GM18870 (cell line): ENCODE results near the gene ZFYVE27.

Source experiments
- ATAC-seq: cut with Tn5 transposase; IDR thresholded peaks from one replicate; pipeline ENCODE4 v1.9.1; 2021; ENCODE audit warnings: moderate library complexity; ENCODE audit not compliant: unreplicated experiment

The ZFYVE27 gene

DNA sequence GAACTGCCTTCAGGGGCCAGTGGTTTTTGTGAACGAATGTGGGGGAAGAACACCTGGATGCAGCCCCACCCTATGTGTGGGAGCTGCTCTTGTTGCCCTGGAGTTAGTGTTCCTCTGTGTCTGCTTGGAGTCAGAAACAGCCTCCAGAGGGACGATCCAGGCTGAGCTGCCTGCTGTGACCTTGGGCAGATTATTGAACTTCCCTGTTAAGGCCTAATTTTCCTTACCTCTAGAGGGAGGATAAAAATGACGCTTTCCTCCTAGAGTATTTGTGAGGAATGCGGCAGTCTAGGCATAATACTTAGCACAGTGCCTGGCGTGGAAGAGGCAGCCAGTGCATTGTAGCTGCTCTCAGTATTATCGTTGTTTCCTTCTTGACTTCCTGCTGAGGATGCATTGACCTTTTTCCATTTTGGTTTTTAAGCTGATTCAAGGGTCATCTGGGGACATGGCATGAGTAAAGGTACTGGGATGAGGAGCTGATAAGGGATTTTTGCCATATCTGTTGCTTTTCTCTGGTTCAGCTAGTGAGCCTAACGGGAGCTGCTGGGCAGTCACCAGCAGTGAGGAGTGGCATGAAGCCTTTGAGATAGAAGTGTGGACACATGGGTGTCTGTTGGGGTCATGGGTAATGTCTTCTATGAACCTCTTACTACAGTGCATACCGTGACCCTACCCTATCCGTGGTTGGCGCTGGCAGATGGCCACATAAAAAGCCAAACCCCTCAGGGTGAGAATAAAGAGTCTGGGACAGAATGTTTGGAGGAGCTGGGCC lies 6.4 kb downstream of the ZFYVE27 start:
- no peak for ATAC-seq

DNA sequence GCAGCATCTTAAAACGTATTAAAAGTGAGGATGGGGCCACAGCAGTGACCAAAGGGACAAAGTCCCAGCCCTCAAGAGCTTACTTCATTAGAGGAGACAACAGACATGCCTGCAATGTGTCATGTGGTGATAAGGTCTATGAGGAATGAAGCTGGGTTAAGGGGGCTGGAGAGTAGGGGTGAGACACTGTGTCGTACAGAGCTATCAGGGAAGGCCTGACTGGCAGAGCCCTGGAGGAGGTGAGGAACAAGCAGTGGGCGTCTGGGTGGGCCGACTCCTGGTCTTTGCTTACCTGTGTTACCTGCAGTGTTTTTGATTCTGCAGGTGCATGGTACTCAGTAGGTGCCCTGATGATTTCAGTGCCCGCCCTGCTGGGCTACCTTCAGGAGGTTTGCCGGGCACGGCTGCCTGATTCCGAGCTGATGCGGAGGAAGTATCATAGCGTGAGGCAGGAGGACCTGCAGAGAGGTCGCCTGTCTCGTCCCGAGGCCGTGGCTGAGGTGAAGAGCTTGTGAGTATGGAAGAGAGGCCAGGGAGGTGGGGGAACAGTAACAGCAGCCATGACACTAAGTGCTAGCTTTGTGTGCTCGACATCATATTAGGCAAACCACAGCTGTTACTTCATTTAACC lies 7.6 kb downstream of the ZFYVE27 start:
- ATAC-seq, result no peak

DNA sequence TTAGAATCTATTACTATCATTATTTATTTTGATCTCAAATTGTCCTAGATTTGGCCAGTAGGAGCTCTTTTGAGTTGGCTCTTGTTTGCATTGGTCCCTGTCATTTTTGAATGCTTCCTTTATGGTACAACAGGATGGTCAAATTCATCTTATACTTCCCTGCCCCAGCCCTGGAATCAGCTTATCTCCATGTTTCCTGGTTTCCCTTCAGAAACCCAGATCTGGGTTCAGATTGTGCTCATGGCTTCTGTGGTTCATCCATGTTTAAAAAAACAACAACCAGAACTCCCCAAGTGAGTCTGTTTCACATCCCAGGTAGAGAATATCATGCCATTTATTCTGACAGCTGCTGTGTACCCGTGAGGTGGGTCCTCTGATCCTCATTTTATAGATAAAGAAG lies 10.6 kb downstream of the ZFYVE27 start:
- ATAC-seq, result no peak

DNA sequence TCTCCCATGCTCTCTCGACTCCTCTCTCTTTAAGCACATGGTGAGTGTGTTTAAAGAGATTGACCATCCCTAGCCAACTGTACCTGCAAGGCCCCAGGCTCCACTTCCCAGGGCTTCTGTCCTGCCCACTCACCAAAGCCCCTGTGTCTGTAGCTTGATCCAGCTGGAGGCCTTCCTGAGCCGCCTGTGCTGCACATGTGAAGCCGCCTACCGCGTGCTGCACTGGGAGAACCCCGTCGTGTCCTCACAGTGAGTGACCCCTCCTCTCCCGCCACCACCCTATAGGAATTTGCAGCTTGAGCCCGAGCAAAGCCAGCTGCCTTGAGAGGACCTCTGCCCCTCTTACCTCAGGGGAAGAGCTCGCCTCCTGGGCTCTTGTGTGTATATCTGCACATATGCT lies 11.2 kb downstream of the ZFYVE27 start:
- ATAC-seq, result no peak

DNA sequence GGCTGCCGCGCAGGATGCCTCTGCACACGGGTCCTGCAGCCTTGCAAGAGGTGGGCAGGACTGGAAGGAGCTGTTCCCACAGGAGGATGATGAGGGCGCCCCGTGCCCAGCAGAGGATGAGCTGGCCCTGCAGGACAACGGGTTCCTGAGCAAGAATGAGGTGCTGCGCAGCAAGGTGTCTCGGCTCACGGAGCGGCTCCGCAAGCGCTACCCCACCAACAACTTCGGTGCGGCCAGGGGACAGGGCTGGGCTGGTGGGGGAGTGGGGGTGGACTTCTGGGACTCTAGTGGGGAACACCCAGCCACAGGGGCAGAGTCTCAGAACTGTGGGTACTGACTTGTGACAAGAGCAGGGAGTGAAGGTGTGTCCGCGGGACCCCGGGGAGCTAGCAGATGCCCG lies 16.0 kb downstream of the ZFYVE27 start:
- no peak for ATAC-seq

DNA sequence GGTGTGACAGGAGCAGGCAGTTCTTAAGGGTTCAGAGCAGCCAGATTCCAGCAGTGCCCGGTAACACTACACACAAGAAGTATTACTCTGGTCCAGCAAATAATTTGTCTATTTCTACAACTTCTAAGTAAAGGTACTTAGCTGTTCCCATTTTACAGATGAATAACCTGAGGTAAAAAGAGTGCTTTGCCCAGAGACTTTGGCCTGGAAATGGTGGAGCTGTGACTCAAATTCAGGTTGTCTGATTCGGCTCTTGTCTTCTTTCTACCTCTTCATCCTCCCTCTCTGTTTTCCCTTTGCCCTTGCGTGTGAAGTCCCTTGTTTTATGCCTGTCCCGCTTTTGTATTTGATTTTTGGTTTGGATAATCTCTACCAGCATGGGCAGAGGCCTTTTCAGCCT lies 17.8 kb downstream of the ZFYVE27 start:
- ATAC-seq, result no peak

DNA sequence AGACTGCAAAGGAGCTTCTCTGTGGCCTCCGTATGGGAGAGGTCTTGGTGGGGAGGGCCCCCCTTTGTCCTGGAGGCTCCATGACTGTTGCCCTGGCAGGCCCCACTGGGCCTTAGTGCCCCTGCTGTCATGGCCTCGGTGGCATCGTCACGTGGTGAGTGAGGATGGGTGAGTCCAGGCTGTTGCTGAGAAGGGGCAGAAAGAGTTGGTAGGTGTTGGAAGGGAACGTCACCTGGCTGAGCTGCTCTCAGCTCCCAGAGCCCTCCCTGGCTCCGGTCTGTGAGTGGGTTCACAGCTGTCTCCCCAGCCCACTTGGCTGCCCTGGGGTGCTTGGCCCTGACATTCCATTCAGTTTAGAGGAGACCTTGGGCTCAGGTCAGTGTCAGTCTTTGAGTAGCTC lies 18.8 kb downstream of the ZFYVE27 start:
- no peak for ATAC-seq

DNA sequence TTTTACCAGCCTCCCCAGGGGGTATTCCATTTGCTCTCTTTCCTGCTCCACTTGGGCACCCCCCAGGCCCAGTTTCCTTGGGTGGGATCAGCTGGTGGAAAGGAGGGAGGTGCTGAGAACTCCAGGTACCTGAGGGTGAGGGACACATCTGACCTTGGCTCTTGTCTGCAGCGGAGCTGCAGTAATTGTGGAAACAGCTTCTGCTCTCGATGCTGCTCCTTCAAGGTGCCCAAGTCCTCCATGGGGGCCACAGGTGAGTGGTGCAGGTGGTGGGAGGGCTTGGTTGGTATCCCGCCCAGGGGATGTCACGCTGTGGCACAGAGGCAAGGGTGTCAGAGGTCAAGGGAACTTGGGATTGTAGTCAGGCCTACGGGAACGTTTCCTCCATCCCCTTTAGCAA lies 20.5 kb downstream of the ZFYVE27 start:
- no peak for ATAC-seq

DNA sequence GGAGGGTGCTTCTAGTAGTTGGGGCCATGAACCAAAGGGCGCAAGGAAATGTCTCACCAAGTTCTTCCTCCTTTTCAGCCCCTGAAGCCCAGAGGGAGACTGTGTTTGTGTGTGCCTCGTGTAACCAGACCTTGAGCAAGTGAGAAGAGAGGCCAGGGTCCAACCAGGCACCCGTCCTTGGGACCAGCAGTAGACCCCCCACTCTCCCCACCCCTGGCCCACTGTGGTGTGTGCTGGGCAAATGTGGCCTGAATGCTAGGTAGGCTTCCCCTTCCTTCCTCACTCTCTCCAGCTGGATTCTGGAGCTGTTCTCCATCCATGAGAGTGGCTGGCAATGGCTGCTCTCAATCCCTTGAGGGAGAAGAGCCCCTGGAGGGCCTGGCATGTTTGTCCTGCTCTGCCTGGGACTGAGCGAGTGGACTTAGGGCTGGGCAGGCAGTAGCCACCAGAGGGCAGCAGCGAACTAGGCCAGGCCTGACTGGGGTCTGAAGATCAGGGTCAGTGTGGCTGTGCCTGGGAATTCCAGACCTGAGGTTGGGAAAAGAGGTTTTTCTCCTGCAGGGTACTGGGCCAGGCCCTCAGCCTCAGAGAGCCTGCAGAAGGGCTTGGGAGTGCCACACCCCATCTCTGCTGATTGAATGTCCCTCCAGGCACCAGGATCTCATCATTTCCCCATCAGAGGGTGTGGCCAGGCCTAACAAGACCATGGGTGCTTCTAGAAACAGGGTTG lies 22.4 kb downstream of the ZFYVE27 start:
- no peak for ATAC-seq

DNA sequence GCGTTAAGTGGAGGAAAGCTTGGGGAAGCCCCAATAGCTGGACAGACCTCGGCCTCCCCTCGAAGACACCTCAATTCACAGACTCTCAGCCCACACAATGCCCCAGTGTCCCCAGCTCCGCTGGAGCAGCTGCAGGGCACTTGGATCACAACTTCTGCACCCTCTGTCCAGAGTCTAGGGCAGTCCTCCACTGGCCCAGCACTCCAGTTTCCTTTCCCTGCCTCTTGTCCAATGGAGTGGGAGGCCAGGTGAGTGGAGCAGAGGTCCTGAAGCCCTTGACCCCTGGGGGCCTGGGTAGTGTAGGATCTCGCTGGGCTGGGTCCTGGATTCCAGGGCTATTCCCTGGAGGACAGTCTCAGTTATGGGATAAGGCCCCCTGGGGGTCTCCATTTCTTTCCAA lies 23.0 kb downstream of the ZFYVE27 start:
- ATAC-seq, result no peak

DNA sequence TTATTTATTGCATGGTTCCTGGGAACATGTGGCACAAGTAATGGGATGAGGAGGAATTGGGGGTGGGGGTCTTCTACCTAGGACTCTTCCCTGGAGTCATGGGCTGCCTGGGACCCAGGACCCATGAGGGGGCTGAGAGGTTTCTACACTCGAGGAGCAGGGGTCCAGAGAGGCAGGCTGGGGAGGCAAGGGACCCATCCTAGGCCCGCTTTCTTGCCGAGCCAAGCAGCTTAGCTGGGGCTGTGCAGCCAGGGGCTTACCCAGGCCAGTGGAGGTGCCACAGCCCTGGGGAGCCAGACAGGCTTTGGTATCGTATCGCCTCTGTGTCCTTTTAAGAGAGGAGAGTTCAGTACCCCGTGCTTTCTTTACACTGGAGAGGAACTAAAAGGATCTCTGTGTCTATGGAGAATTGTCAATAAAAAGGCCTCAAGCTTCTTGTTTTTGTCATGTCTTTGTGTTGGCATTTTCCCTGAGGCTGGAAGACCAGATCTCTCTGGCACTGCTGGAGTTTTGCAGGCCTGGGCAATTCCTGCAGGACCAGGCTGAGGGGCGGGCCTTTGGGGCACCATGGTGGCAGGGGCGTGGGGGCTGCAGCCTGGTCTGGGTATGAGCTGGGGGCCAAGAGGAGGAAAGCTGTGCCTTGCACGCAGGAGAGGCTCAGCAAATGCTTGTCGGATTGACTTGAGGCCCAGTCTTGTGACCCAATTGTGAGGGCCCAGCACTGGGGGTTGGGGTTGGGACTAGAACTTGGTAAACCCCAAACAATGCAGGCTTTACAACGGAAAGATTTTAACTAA lies 23.7 kb downstream of the ZFYVE27 start:
- no peak for ATAC-seq

DNA sequence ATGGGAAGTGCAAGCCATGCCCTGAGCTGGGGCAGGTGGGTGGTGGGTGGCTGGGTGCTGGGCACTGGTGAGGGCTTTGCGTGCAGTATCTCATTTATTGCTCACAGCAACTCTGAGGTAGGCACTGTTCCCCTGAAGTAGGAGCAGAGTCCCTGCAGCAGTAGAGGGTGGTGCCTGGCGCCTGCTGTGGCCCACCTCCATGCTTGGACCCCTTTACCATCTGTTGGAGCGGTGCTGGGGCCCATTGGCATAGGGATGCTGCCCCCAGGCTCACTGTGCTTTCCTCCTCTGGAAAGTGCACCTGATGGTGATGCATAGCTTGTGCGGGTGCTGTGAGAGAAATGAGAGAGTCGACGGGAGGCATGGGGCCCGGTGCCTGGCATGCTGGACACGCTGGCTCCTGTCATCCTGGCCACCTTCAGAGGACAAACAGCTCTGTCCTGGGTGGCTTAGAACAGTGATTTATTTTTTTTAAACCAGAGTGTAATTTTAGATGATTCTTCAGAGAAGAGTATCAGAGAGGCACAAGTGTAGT lies 24.5 kb downstream of the ZFYVE27 start:
- no peak for ATAC-seq

DNA sequence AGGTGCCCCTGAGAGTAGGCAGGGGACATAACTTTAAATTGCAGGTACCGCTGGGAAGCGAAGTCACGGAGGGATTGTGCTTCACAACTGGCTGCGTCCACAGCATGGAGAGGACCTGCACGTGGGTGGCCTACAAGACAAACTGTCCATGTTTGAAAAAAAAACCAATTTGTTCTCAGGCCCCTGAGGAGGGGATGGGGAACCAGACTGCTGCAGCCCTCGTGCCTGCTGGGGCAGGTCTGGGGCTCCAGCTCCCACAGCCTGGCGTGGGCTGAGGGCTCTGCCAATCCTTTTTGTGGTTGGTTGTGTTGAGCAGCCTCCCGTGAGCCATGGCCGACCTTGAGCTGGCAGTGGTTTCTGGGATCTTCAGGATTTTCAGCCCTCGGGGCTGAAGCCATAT lies 25.1 kb downstream of the ZFYVE27 start:
- no peak for ATAC-seq

DNA sequence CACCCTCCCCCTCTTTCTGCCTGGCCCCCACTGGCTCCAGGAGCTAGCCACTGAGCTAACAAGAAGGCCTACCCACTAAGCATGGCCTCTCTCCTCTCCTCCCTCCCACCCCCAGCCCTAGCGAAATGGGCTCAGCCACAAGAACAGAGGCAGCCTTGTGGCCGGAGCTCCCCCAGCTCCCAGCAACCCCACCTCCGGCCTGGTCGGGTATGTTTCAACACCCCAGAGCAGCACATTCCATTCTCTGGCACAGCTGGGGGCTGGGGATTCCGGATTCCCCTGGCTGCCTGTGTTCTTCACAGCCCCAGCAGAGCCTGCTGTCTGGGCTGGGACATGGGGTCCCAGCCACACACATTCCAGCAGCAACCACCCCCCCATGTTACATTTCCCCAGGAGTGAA lies 25.9 kb downstream of the ZFYVE27 start:
- no peak for ATAC-seq

DNA sequence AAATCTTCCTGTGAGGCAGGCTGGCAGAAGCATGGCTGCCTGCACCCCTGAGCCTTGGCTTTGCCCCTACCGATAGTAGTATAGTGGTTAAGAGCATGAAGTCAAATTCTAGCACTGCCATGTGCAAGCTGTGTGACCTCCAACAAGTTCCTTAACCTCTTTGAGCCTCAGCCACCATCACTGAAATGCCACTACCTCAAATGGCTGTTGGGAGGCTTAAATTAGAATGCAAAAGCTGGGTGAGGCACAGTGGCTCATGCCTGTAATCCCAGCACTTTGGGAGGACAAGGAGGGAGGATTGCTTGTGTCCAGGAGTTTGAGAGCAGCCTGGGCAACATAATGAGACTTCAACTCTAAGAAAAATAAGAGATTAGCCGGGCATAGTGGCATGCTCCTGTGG lies 26.5 kb downstream of the ZFYVE27 start:
- ATAC-seq, result no peak

DNA sequence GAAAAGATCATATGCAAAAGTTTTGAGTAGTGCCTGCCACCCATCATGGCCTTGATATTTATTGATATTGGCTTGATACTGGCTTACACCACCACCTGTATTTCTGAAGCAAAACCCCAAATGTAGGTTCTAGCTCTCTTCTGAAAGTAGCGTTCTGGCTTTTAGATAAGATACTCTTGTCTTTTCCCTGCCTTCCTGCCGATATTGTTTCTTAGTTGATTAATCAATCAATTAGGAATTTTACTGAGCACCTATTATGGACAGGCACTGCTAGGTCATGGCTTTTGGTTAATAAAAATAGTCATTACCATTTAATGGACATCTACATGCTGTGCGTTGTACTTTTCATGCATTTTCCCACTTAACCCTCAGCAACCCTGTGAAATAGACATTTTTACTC lies 27.0 kb downstream of the ZFYVE27 start:
- ATAC-seq, result no peak

DNA sequence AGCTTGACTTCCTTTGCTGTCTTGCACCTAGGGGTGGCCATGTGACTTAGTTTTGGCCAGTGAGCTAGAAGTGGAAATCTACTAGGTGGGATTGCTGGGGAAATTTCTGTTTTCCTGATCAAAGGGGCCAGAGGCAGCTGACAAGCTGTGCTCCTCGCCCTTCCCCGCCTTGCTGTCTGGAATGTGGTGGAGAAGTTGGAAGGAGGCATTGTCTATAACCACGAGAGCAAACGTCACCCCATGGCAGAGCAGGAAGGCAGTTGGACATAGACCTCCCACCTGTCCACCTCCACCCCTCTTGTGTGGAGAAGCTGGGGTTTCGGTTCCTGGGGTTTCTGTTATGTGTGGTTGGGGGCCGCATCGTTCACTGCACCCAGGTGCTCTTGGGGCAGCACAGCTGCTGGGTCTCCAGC lies 27.6 kb downstream of the ZFYVE27 start:
- ATAC-seq, result no peak

DNA sequence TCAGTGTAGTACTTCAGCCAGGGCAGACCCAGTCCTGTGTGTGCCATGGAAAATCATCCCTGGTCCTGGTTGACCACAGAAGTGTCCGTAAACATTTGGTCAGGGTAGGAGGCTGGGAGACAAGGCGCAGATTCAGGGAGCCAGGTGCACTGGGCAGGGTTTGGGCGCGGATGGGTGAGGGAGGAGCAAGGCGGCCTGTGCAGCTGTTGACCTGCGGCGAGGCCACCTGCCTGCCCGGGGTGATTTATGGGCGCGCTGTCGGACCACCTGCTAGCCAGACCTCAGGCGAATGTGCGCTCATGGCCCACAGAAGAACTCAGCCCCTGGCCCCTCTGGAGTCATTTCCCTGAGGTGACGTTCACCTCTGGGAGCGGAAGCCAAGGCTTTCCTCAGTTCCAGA lies 28.3 kb downstream of the ZFYVE27 start:
- ATAC-seq, result no peak

DNA sequence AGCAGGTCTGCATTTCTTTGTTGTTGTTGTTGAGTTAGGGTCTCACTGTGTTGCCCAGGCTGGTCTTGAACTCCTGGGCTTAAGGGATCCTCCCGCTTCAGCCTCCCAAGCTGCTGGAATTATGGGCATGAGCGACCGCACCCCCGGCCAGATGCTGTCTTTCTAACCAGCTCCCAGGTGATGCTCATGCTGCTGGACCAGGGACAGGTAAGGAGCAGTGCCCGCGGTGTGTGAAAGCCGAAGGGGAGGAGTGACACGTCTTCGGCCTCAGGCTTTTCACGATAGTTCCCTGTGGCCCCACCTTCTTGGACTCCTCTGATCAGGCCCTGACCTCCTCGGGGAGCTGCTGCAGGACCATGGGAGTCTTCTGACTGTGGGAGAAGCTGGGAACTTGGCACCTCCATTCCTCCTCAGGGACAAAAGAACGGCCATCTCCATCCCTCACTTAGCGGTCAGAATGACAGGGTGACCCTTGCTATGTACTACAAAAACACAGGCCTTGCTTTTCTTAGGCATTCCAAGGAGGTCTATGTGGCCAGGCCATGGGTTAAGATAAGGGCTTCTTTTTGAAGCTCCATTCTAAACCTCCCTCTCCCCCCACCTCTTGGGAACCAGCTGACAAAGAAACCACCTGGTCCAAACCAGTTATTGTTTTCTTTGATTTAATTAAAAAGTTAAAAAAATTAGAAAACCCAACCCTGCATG lies 29.3 kb downstream of the ZFYVE27 start:
- ATAC-seq, result no peak
